Brain microvascular endothelial cell (primary cell): Measurements from ENCODE around the gene CPA5.
"Not testable (repeated sequence)": the region's sequence is repeated elsewhere in the genome, so short reads cannot be mapped to it uniquely, and the experiment has no call there.

Experiments used
- DNase-seq: peaks from one replicate; pipeline ENCODE4 v3.0.0-alpha.2; 2020
- H3K27ac ChIP-seq: fragments of 250-450 bp; sonication (Bioruptor Pico); 2 replicates; pipeline ENCODE4 v1.5.1; 2020; ENCODE audit warnings: mild to moderate bottlenecking, moderate library complexity
- H3K27me3 ChIP-seq: fragments of 250-450 bp; sonication (Bioruptor Pico); replicated peaks from 2 replicates; pipeline ENCODE4 v1.5.1; 2020; ENCODE audit warnings: mild to moderate bottlenecking
- H3K36me3 ChIP-seq: fragments of 250-450 bp; sonication (Bioruptor Pico); replicated peaks from 2 replicates; pipeline ENCODE4 v1.5.1; 2020; ENCODE audit warnings: mild to moderate bottlenecking
- H3K4me3 ChIP-seq: 2 replicates; pipeline ENCODE4 v1.5.1; 2011; ENCODE audit warnings: low read depth, mild to moderate bottlenecking, control low read depth, low read length, moderate library complexity
- in situ Hi-C: cut with HindIII; loops from 2 replicates; pipeline ENCODE4 v1.10.0; 2017; ENCODE audit warnings: low sequenced_read_pairs, low pct_ligation_motif_present
- TF ChIP-seq, protein P1 (sequence below): IDR thresholded peaks from 2 replicates; pipeline ENCODE4 v1.5.1; 2011; ENCODE audit warnings: low read depth, mild to moderate bottlenecking, moderate library complexity, low read length, control low read depth, inconsistent platforms; ENCODE audit errors: missing control alignments

The CPA5 gene

DNA sequence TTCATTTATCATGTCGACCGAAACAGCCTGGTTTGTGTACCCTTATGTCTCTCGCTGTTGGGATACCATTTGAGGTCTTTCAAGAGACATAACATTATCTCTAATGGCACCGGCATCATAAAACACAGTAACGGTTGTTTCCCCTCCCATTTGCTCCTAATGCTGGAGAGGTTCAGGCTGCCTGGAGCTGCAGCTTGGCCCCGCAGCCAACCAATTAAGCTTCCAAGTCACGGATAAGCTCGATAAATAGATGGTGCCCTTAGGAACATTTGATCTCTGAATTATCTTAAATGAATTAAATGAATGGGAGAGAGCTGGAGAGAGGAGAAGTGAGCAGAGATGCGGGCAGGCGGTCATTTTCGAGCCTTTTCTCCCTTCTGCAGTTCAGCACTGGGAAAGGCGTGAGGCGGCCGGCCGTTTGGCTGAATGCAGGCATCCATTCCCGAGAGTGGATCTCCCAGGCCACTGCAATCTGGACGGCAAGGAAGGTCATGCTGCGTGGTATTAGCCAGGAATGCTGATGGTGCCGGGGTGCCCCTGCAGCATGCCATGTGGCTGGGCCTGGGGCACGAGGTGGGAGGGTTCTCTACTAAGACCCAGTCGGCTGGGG is 39.1 kb upstream of the CPA5 start:
- H3K4me3 ChIP-seq, result no peak overlapping the region
- peaks cover 48% of the 10 kb centered on the region for H3K36me3 ChIP-seq
- no peak overlapping the region for H3K27ac ChIP-seq
- TF ChIP-seq, protein P1, sequence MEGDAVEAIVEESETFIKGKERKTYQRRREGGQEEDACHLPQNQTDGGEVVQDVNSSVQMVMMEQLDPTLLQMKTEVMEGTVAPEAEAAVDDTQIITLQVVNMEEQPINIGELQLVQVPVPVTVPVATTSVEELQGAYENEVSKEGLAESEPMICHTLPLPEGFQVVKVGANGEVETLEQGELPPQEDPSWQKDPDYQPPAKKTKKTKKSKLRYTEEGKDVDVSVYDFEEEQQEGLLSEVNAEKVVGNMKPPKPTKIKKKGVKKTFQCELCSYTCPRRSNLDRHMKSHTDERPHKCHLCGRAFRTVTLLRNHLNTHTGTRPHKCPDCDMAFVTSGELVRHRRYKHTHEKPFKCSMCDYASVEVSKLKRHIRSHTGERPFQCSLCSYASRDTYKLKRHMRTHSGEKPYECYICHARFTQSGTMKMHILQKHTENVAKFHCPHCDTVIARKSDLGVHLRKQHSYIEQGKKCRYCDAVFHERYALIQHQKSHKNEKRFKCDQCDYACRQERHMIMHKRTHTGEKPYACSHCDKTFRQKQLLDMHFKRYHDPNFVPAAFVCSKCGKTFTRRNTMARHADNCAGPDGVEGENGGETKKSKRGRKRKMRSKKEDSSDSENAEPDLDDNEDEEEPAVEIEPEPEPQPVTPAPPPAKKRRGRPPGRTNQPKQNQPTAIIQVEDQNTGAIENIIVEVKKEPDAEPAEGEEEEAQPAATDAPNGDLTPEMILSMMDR, result no peak
- in situ Hi-C loops, result no loop called here
- no peak for DNase-seq
- H3K27me3 ChIP-seq, result no peaks in the 10 kb centered on the region

DNA sequence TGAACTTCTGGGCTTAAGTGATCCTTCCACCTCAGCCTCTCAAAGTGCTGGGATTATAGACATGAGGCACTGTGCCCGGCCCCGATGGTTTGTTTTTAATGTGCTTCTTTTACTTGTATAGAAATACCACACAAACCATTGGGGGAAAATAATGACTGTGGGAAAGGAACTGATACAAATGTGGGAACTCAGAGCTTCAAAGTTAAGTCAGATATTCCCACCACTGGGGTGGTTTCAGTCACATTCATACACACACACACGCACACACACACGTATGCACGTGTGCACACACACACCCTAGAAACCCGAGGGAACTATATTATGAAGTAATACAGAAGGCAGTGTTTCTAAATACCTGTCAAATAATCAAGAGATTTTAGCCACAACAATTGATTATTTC is 34.6 kb upstream of the CPA5 start:
- no peaks in the 10 kb centered on the region for H3K27me3 ChIP-seq
- H3K27ac ChIP-seq, result no peak overlapping the region
- in situ Hi-C loops, result no loop called here
- TF ChIP-seq, protein P1, result no peak
- no peak overlapping the region for H3K4me3 ChIP-seq
- no peak for DNase-seq
- peaks cover 45% of the 10 kb centered on the region for H3K36me3 ChIP-seq

DNA sequence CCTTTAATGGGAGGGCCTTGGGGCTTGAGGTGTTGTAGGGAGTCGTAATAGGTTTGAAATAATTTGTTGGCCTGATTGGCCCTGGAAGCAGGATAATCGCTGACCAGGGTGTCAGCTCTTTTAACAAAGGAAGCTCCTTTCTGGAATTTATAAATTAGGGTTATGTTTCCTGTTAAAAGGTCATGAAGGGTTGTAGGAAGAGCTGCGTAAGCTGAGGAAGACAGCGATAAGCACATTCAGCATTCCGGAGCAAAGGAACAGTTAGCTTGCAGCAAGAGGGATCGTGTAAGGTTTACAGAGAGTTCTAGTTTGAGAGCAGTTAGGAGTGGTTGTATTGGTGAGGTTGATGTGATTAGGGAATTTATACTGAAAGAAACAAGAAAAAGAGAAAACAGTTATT is 30.3 kb upstream of the CPA5 start:
- DNase-seq, result no peak
- Histone ChIP-seq H3K4me3 (no peak overlapping the region), H3K27ac (no peak overlapping the region), H3K36me3 (peaks cover 38% of the 10 kb centered on the region), H3K27me3 (no peaks in the 10 kb centered on the region)
- in situ Hi-C loops, result no loop called here
- TF ChIP-seq, protein P1, result no peak

DNA sequence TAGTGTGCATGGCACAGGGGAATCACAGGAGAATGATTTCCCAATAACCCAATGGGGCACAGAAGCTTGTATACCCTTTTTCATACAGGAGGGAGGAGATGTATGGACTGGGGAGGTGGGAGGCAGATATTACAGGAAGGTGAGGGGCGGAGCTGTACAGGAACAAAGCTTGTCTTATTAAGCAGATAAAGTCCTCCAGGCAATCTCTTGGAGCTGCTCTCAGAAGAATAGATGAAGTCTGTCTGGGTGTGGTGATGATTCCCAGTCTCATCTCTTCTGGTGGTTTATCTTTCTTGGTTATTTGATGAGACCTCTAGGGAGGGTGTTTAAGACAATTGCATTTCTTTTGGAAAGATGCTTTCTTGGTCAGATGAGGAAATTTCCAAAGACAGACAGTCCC is 25.1 kb upstream of the CPA5 start:
- DNase-seq, result no peak
- Histone ChIP-seq H3K27ac (no peak overlapping the region), H3K4me3 (no peak overlapping the region), H3K27me3 (no peaks in the 10 kb centered on the region), H3K36me3 (peaks cover 30% of the 10 kb centered on the region)
- TF ChIP-seq, protein P1, result no peak
- in situ Hi-C loops, result no loop called here

DNA sequence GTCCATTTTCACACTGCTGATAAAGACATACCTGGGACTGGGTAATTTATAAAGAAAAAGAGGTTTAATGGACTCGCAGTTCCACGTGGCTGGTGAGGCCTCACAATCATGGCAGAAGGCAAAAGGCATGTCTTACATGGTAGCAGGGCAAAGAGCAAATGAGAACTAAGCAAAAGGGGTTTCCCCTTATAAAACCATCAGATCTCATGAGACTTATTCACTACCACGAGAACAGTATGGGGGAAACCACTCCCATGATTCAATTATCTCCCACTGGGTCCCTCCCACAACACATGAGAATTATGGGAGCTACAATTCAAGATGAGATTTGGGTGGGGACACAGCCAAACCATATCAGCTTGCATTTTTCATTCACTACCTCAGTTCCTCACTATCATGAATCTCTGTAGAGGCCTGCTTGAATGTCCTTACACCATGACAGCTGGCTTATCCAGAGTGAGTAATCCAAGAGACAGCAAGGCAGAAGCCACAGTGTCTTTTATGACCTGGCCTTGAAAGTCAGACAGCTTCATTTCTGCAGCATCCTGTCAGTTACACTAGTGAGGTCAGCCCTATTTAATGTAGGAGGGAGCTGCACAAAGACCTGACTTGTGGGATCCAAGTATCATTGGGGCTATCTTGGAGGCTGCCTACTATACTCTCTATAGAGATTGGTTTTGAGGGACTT is 22.9 kb upstream of the CPA5 start:
- in situ Hi-C loops, H3K4me3 ChIP-seq, H3K27me3 ChIP-seq, H3K27ac ChIP-seq: not testable (repeated sequence)
- peak; percentile 37 for DNase-seq
- peaks cover 30% of the 10 kb centered on the region for H3K36me3 ChIP-seq

DNA sequence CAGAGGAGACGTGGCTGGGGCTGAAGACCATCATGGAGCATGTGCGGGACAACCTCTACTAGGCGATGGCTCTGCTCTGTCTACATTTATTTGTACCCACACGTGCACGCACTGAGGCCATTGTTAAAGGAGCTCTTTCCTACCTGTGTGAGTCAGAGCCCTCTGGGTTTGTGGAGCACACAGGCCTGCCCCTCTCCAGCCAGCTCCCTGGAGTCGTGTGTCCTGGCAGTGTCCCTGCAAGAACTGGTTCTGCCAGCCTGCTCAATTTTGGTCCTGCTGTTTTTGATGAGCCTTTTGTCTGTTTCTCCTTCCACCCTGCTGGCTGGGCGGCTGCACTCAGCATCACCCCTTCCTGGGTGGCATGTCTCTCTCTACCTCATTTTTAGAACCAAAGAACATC is 22.0 kb upstream of the CPA5 start:
- Histone ChIP-seq H3K4me3 (no peak overlapping the region), H3K27me3 (no peaks in the 10 kb centered on the region), H3K36me3 (peaks cover 30% of the 10 kb centered on the region), H3K27ac (no peak overlapping the region)
- in situ Hi-C loops, result no loop called here
- DNase-seq, result no peak
- TF ChIP-seq, protein P1, result no peak
